Measurements from ENCODE around the gene WNT9A.
"Not testable (repeated sequence)": the region's sequence is repeated elsewhere in the genome, so short reads cannot be mapped to it uniquely, and the experiment has no call there.

The WNT9A gene

GRCh38 chr1:227970076-227970995 is 22.6 kb upstream of the WNT9A start:
- H3K4me3 ChIP-seq (replicated peaks in 1 of 2; ENCODE audit: low read depth in 2 of 2, low read length in 2 of 2); DNase-seq (ENCODE audit: low read depth in 2 of 2): not testable (repeated sequence)

DNA sequence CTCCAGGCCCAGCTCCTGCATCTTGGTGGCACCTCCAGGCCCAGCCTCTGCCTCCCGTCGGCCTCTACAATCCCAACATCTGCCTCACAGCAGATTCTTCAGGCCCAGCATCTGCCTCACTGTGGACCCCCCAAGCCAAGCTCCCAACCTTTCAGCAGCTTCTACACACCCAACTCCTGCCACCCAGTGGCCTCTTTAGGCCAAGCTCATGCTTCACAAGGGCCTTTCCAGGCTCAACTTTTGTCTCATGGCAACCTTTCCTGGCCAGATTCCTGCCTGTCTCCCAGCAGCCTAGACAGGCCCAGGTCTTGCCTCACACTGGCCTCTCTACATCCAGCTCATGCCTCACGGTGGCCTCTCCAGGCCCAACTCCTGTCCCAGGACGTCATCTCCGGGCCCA is 20.1 kb upstream of the WNT9A start:
- not testable (repeated sequence) for H3K4me3 ChIP-seq (replicated peaks in 1 of 2; ENCODE audit: low read depth in 2 of 2, low read length in 2 of 2)
- peak in 1 of 2 donors; percentile 7 for DNase-seq (ENCODE audit: low read depth in 2 of 2)

GRCh38 chr1:227966733-227967132 is 19.0 kb upstream of the WNT9A start:
- not testable (repeated sequence) for H3K4me3 ChIP-seq (replicated peaks in 1 of 2; ENCODE audit: low read depth in 2 of 2, low read length in 2 of 2)
- TF ChIP-seq CTCF (IDR thresholded peaks at IDR 0.05; ENCODE audit: low read depth, low read length) = peak; percentile 14
- peak; percentile 60 to 65 for DNase-seq (ENCODE audit: low read depth in 2 of 2)

DNA sequence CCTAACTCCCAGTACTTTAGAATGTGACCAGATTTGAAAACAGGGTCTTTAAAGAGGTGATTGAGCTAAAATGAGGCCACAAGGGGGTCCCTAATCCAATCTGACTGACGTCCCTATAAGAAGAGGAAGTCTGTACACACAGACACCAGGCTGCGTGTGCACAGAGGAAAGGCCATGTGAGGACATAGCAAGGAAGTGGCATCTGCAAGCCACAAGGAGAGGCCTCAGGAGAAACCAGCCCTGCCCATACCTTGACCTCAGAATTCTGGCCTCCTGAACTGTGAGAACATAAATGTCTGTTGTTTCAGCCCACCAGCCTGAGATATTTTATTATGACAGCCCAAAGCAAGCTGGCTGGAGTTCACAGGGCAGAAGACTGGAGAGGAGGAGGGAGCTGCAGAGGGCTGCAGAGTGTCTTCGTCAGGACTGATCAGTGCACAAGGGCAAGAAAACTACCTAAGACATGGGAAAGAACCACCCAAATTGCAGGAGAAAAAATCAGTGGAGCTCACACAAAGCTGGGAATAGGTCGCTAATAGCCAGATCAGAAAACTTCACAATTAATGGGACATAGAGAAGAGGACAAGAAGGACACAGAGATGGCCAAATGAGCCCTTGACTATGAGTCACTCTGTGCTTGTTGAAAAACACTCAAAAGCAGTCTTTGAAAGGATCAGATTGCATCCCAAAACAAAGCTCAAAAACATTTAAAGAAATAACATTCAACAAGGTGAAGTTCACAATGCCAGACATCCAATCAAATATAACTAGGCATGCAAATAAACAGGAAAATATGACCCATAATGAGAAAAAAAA is 14.1 kb upstream of the WNT9A start:
- no peak overlapping the region for H3K4me3 ChIP-seq (replicated peaks in 1 of 2; ENCODE audit: low read depth in 2 of 2, low read length in 2 of 2)
- no peak for TF ChIP-seq CTCF (IDR thresholded peaks at IDR 0.05; ENCODE audit: low read depth, low read length)
- DNase-seq (ENCODE audit: low read depth in 2 of 2) = no peak

GRCh38 chr1:227959325-227959860 is 11.7 kb upstream of the WNT9A start:
- DNase-seq (ENCODE audit: low read depth in 2 of 2) = no peak
- no peak for TF ChIP-seq CTCF (IDR thresholded peaks at IDR 0.05; ENCODE audit: low read depth, low read length)
- no peak overlapping the region for H3K4me3 ChIP-seq (replicated peaks in 1 of 2; ENCODE audit: low read depth in 2 of 2, low read length in 2 of 2)

GRCh38 chr1:227958617-227959324 is 11.0 kb upstream of the WNT9A start:
- no peak overlapping the region for H3K4me3 ChIP-seq (replicated peaks in 1 of 2; ENCODE audit: low read depth in 2 of 2, low read length in 2 of 2)
- no peak for DNase-seq (ENCODE audit: low read depth in 2 of 2)
- TF ChIP-seq CTCF (IDR thresholded peaks at IDR 0.05; ENCODE audit: low read depth, low read length) = no peak

DNA sequence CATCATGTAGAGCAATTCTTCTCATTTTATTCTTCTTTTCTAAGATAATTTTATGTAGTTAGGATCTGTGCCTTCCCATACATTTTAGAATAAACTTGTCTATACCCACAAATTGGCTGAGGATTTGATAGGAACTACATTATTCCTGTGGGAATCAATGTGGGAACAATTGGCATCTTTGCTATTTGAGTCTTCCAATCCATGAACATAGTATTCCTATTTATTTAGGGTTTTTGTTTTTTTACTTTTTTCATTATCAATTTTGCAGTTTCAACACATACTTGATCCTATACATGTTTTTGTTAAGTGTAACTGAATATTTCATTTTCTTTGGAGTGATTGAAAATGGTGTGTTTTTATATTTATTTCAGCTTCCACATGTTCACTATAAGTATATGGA is 8.1 kb upstream of the WNT9A start:
- no peak overlapping the region for H3K4me3 ChIP-seq (replicated peaks in 1 of 2; ENCODE audit: low read depth in 2 of 2, low read length in 2 of 2)
- TF ChIP-seq CTCF (IDR thresholded peaks at IDR 0.05; ENCODE audit: low read depth, low read length) = no peak
- DNase-seq (ENCODE audit: low read depth in 2 of 2) = no peak

All from cardiac fibroblast (primary cell).